ENCODE results near the gene SIM1. TPM values are rescaled to one million over a fixed set of nuclear protein-coding genes. Genes with fewer than 3 reads are reported as not detected.

SIM1 gene
- total and polyA plus RNA-seq, 7 experiments from 2014 or later: not detected

DNA sequence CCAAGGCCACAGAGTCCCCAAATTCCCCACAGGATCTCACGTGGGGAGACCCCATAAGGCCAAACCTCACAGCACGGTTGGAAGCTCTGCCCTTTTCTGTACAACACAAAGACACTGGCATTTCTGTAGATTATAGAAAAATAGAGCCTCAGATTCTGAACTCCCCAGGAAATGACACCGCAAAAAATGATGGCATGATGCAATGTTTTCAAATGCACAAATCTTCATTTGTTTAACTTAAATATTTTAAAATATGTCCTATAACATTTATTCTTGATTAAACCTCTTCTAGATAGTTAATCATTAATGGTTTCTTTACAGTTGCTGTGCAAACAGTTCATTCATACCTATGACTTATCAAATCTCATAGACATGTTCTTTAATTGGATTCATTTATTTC lies 33.8 kb downstream of the SIM1 start:
- no peak overlapping the region for H3K27ac Mint-ChIP-seq

DNA sequence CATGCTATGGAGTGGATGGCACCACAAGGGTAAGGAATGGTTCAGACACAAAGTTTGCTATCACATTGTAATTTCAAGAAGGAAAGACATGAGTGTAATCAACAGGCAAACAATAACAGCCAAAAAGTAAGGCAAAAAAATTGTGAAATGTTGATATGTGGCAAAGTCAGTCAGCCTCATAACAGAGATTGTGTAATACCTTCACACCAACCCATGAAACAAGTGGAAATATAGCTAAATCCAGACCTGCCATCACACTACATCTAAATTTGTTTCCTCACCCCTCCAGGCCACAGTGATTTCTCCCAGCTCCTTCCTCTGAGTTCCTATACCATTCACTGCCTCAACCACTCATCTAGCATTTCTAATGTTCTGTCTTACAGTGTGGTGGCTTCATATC lies 37.3 kb downstream of the SIM1 start:
- intact Hi-C loops (cut with micrococcal nuclease): no loop called here
- CTCF ChIA-PET: no interaction called here
- no peaks in the 10 kb centered on the region for H3K4me1 Mint-ChIP-seq
- no peaks in the 10 kb centered on the region for H3K36me3 Mint-ChIP-seq
- Histone ChIP-seq H3K4me3 (ENCODE audit: low read length) (no peak overlapping the region), H3K27ac (ENCODE audit: low read depth, low read length) (no peak overlapping the region), H3K27me3 (ENCODE audit: control insufficient read depth in 2 of 2, insufficient read depth in 2 of 2, low read length in 2 of 2) (peaks cover 0 to 5% of the 10 kb centered on the region in 2 donors), H3K36me3 (ENCODE audit: control insufficient read depth in 2 of 3, insufficient read depth in 3 of 3, low read length in 3 of 3) (no peaks in the 10 kb centered on the region), H3K9me3 (ENCODE audit: control insufficient read depth in 2 of 3, low read length in 3 of 3) (no peaks in the 10 kb centered on the region), H3K4me1 (ENCODE audit: control insufficient read depth in 2 of 2, insufficient read depth in 2 of 2, low read length in 2 of 2) (no peaks in the 10 kb centered on the region)
- H3K27me3 Mint-ChIP-seq: peaks cover 1 to 20% (median 12%) of the 10 kb centered on the region in 5 donors
- no peak overlapping the region for H3K4me3 Mint-ChIP-seq
- ATAC-seq (no peak), DNase-seq (no peak)
- H3K27ac Mint-ChIP-seq: no peak overlapping the region
- peaks cover 0 to 2% (median 0%) of the 10 kb centered on the region in 11 donors for H3K9me3 Mint-ChIP-seq
- POLR2A ChIA-PET: no interaction called here

More for the DNA sequence above, 33.8 kb downstream of the SIM1 start:
- POLR2A ChIA-PET: no interaction called here
- no peaks in the 10 kb centered on the region for H3K9me3 ChIP-seq (ENCODE audit: control insufficient read depth in 2 of 3, low read length in 3 of 3)
- H3K4me1 Mint-ChIP-seq: no peaks in the 10 kb centered on the region
- intact Hi-C loops (cut with micrococcal nuclease): no loop called here
- peaks cover 0 to 5% (median 0%) of the 10 kb centered on the region in 11 donors for H3K9me3 Mint-ChIP-seq
- H3K27me3 ChIP-seq (ENCODE audit: control insufficient read depth in 2 of 2, insufficient read depth in 2 of 2, low read length in 2 of 2): peaks cover 0 to 5% of the 10 kb centered on the region in 2 donors
- H3K27me3 Mint-ChIP-seq: peaks cover 4 to 28% (median 17%) of the 10 kb centered on the region in 5 donors
- no peak overlapping the region for H3K4me3 Mint-ChIP-seq
- H3K27ac ChIP-seq (ENCODE audit: low read depth, low read length): no peak overlapping the region
- no peaks in the 10 kb centered on the region for H3K36me3 ChIP-seq (ENCODE audit: control insufficient read depth in 2 of 3, insufficient read depth in 3 of 3, low read length in 3 of 3)
- no peaks in the 10 kb centered on the region for H3K4me1 ChIP-seq (ENCODE audit: control insufficient read depth in 2 of 2, insufficient read depth in 2 of 2, low read length in 2 of 2)
- ATAC-seq (no peak), DNase-seq (no peak)
- CTCF ChIA-PET: no interaction called here
- H3K36me3 Mint-ChIP-seq: no peaks in the 10 kb centered on the region
- H3K4me3 ChIP-seq (ENCODE audit: low read length): no peak overlapping the region

- ChIA-PET POLR2A (no interaction called here), CTCF (no interaction called here)
- Mint-ChIP-seq H3K27ac (no peak overlapping the region), H3K36me3 (no peaks in the 10 kb centered on the region), H3K4me3 (no peak overlapping the region), H3K27me3 (peaks cover 0 to 24% (median 10%) of the 10 kb centered on the region in 5 donors), H3K4me1 (no peaks in the 10 kb centered on the region), H3K9me3 (peaks cover 0 to 2% (median 0%) of the 10 kb centered on the region in 11 donors)
- Histone ChIP-seq H3K4me1 (ENCODE audit: control insufficient read depth in 2 of 2, insufficient read depth in 2 of 2, low read length in 2 of 2) (no peaks in the 10 kb centered on the region), H3K36me3 (ENCODE audit: control insufficient read depth in 2 of 3, insufficient read depth in 3 of 3, low read length in 3 of 3) (no peaks in the 10 kb centered on the region), H3K4me3 (ENCODE audit: low read length) (no peak overlapping the region), H3K27ac (ENCODE audit: low read depth, low read length) (no peak overlapping the region), H3K9me3 (ENCODE audit: control insufficient read depth in 2 of 3, low read length in 3 of 3) (no peaks in the 10 kb centered on the region), H3K27me3 (ENCODE audit: control insufficient read depth in 2 of 2, insufficient read depth in 2 of 2, low read length in 2 of 2) (peaks cover 0 to 1% of the 10 kb centered on the region in 2 donors)
- no peak for ATAC-seq
- DNase-seq: no peak
- intact Hi-C loops (cut with micrococcal nuclease): no loop called here
These were observed 37.9 kb downstream of the SIM1 start for GRCh38 chr6:100426744-100427338.

- DNase-seq (no peak), ATAC-seq (no peak)
- ChIA-PET CTCF (no interaction called here), POLR2A (no interaction called here)
- Histone ChIP-seq H3K36me3 (ENCODE audit: control insufficient read depth in 2 of 3, insufficient read depth in 3 of 3, low read length in 3 of 3) (no peaks in the 10 kb centered on the region), H3K4me3 (ENCODE audit: low read length) (no peak overlapping the region), H3K27me3 (ENCODE audit: control insufficient read depth in 2 of 2, insufficient read depth in 2 of 2, low read length in 2 of 2) (no peaks in the 10 kb centered on the region), H3K27ac (ENCODE audit: low read depth, low read length) (no peak overlapping the region), H3K9me3 (ENCODE audit: control insufficient read depth in 2 of 3, low read length in 3 of 3) (no peaks in the 10 kb centered on the region), H3K4me1 (ENCODE audit: control insufficient read depth in 2 of 2, insufficient read depth in 2 of 2, low read length in 2 of 2) (no peaks in the 10 kb centered on the region)
- Mint-ChIP-seq H3K4me3 (no peak overlapping the region), H3K9me3 (peaks cover 0 to 2% (median 0%) of the 10 kb centered on the region in 11 donors), H3K36me3 (no peaks in the 10 kb centered on the region), H3K4me1 (no peaks in the 10 kb centered on the region), H3K27me3 (peaks cover 0 to 26% (median 11%) of the 10 kb centered on the region in 5 donors), H3K27ac (no peak overlapping the region)
- intact Hi-C loops (cut with micrococcal nuclease): no loop called here
These were observed 38.5 kb downstream of the SIM1 start for GRCh38 chr6:100426241-100426640.

- H3K9me3 Mint-ChIP-seq: peaks cover 0 to 4% (median 0%) of the 10 kb centered on the region in 11 donors
- no peak overlapping the region for H3K4me3 Mint-ChIP-seq
- ChIA-PET POLR2A (no interaction called here), CTCF (no interaction called here)
- no peaks in the 10 kb centered on the region for H3K36me3 Mint-ChIP-seq
- H3K27me3 Mint-ChIP-seq: peaks cover 4 to 18% (median 8%) of the 10 kb centered on the region in 5 donors
- Histone ChIP-seq H3K9me3 (ENCODE audit: control insufficient read depth in 2 of 3, low read length in 3 of 3) (no peaks in the 10 kb centered on the region), H3K4me3 (ENCODE audit: low read length) (no peak overlapping the region), H3K27ac (ENCODE audit: low read depth, low read length) (no peak overlapping the region), H3K27me3 (ENCODE audit: control insufficient read depth in 2 of 2, insufficient read depth in 2 of 2, low read length in 2 of 2) (no peaks in the 10 kb centered on the region), H3K36me3 (ENCODE audit: control insufficient read depth in 2 of 3, insufficient read depth in 3 of 3, low read length in 3 of 3) (no peaks in the 10 kb centered on the region), H3K4me1 (ENCODE audit: control insufficient read depth in 2 of 2, insufficient read depth in 2 of 2, low read length in 2 of 2) (no peaks in the 10 kb centered on the region)
- intact Hi-C loops (cut with micrococcal nuclease): no loop called here
- no peak for ATAC-seq
- DNase-seq: no peak
- H3K27ac Mint-ChIP-seq: no peak overlapping the region
- H3K4me1 Mint-ChIP-seq: no peaks in the 10 kb centered on the region
These were observed 44.0 kb downstream of the SIM1 start for GRCh38 chr6:100420711-100421110.

DNA sequence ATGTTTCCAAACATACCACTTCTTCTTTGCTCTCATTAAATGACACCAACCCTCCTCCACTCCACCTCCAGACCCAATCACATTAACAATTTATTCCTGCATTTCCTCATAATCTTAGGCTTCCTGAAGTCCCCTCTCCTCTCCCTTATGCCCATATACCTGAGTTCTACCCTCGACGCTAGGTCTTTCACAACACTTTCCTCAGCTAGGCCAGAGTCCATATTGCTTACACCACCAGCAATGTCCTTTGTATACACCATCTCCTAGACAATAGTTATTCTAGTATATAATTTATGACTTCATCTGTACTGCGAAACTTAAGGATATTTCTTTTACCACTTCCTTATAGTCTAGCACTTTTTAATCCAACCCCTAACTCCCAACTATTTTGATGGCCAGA lies 47.7 kb downstream of the SIM1 start:
- no peaks in the 10 kb centered on the region for H3K36me3 ChIP-seq (ENCODE audit: control insufficient read depth in 2 of 3, insufficient read depth in 3 of 3, low read length in 3 of 3)
- no peak overlapping the region for H3K27ac ChIP-seq (ENCODE audit: low read depth, low read length)
- no peaks in the 10 kb centered on the region for H3K4me1 Mint-ChIP-seq
- DNase-seq (no peak), ATAC-seq (no peak)
- H3K4me3 Mint-ChIP-seq: no peak overlapping the region
- no peak overlapping the region for H3K27ac Mint-ChIP-seq
- no peak overlapping the region for H3K4me3 ChIP-seq (ENCODE audit: low read length)
- intact Hi-C loops (cut with micrococcal nuclease): no loop called here
- ChIA-PET CTCF (no interaction called here), POLR2A (no interaction called here)
- H3K36me3 Mint-ChIP-seq: no peaks in the 10 kb centered on the region
- H3K27me3 Mint-ChIP-seq: peaks cover 4 to 17% (median 15%) of the 10 kb centered on the region in 5 donors
- H3K4me1 ChIP-seq (ENCODE audit: control insufficient read depth in 2 of 2, insufficient read depth in 2 of 2, low read length in 2 of 2): no peaks in the 10 kb centered on the region
- peaks cover 0 to 5% (median 0%) of the 10 kb centered on the region in 11 donors for H3K9me3 Mint-ChIP-seq
- H3K9me3 ChIP-seq (ENCODE audit: control insufficient read depth in 2 of 3, low read length in 3 of 3): no peaks in the 10 kb centered on the region
- no peaks in the 10 kb centered on the region for H3K27me3 ChIP-seq (ENCODE audit: control insufficient read depth in 2 of 2, insufficient read depth in 2 of 2, low read length in 2 of 2)

- Histone ChIP-seq H3K4me1 (ENCODE audit: control insufficient read depth in 2 of 2, insufficient read depth in 2 of 2, low read length in 2 of 2) (no peaks in the 10 kb centered on the region), H3K9me3 (ENCODE audit: control insufficient read depth in 2 of 3, low read length in 3 of 3) (no peaks in the 10 kb centered on the region), H3K4me3 (ENCODE audit: low read length) (no peak overlapping the region), H3K27me3 (ENCODE audit: control insufficient read depth in 2 of 2, insufficient read depth in 2 of 2, low read length in 2 of 2) (no peaks in the 10 kb centered on the region), H3K36me3 (ENCODE audit: control insufficient read depth in 2 of 3, insufficient read depth in 3 of 3, low read length in 3 of 3) (no peaks in the 10 kb centered on the region), H3K27ac (ENCODE audit: low read depth, low read length) (no peak overlapping the region)
- ChIA-PET POLR2A (no interaction called here), CTCF (no interaction called here)
- H3K4me3 Mint-ChIP-seq: no peak overlapping the region
- H3K27ac Mint-ChIP-seq: no peak overlapping the region
- intact Hi-C loops (cut with micrococcal nuclease): no loop called here
- peaks cover 4 to 23% (median 18%) of the 10 kb centered on the region in 5 donors for H3K27me3 Mint-ChIP-seq
- H3K9me3 Mint-ChIP-seq: peaks cover 0 to 5% (median 0%) of the 10 kb centered on the region in 11 donors
- no peaks in the 10 kb centered on the region for H3K36me3 Mint-ChIP-seq
- DNase-seq (no peak), ATAC-seq (no peak)
- H3K4me1 Mint-ChIP-seq: no peaks in the 10 kb centered on the region
These were observed 49.0 kb downstream of the SIM1 start for GRCh38 chr6:100415768-100416167.

Data from naive thymus-derived CD4-positive, alpha-beta T cell (primary cell).